Measurements from ENCODE around the gene TMPRSS11E.
"Not testable (repeated sequence)": the region's sequence is repeated elsewhere in the genome, so short reads cannot be mapped to it uniquely, and the experiment has no call there.

TMPRSS11E gene

GRCh38 chr4:68447201-68447600, at the start of gene TMPRSS11E:
TMPRSS11E (plus strand) TSS chr4:68447463; CDS start chr4:68447513, 50 bp downstream.
- Histone ChIP-seq H3K36me3 (ENCODE audit: control insufficient read depth, insufficient read depth, low read length) (no peaks in the 10 kb centered on the region), H3K27ac (ENCODE audit: low read depth, low read length) (no peak within 1 kb of the TSS), H3K9ac (ENCODE audit: low read length) (no peak within 1 kb of the TSS), H3K4me1 (ENCODE audit: control insufficient read depth, insufficient read depth, low read length) (no peaks in the 10 kb centered on the region), H3K27me3 (ENCODE audit: control insufficient read depth, insufficient read depth, low read length) (no peaks in the 10 kb centered on the region), H3K4me3 (ENCODE audit: low read length) (no peak within 1 kb of the TSS)

- Histone ChIP-seq H3K27me3 (ENCODE audit: control insufficient read depth, insufficient read depth, low read length) (no peaks in the 10 kb centered on the region), H3K27ac (ENCODE audit: low read depth, low read length) (no peak overlapping the region), H3K4me3 (ENCODE audit: low read length) (no peak overlapping the region), H3K9ac (ENCODE audit: low read length) (no peak overlapping the region), H3K36me3 (ENCODE audit: control insufficient read depth, insufficient read depth, low read length) (no peaks in the 10 kb centered on the region), H3K4me1 (ENCODE audit: control insufficient read depth, insufficient read depth, low read length) (no peaks in the 10 kb centered on the region)
These were observed 48.0 kb upstream of the TMPRSS11E start for GRCh38 chr4:68399306-68399705.

- Histone ChIP-seq H3K4me3 (ENCODE audit: low read length) (no peak overlapping the region), H3K36me3 (ENCODE audit: control insufficient read depth, insufficient read depth, low read length) (no peaks in the 10 kb centered on the region), H3K27me3 (ENCODE audit: control insufficient read depth, insufficient read depth, low read length) (no peaks in the 10 kb centered on the region), H3K27ac (ENCODE audit: low read depth, low read length) (no peak overlapping the region), H3K9ac (ENCODE audit: low read length) (no peak overlapping the region), H3K4me1 (ENCODE audit: control insufficient read depth, insufficient read depth, low read length) (no peaks in the 10 kb centered on the region)
These were observed 46.0 kb upstream of the TMPRSS11E start for GRCh38 chr4:68401231-68401630.

GRCh38 chr4:68404153-68404552, 43.1 kb upstream of the TMPRSS11E start:
- no peaks in the 10 kb centered on the region for H3K36me3 ChIP-seq (ENCODE audit: control insufficient read depth, insufficient read depth, low read length)
- H3K4me3 ChIP-seq (ENCODE audit: low read length) = no peak overlapping the region
- no peaks in the 10 kb centered on the region for H3K4me1 ChIP-seq (ENCODE audit: control insufficient read depth, insufficient read depth, low read length)
- no peaks in the 10 kb centered on the region for H3K27me3 ChIP-seq (ENCODE audit: control insufficient read depth, insufficient read depth, low read length)
- no peak overlapping the region for H3K27ac ChIP-seq (ENCODE audit: low read depth, low read length)
- H3K9ac ChIP-seq (ENCODE audit: low read length) = no peak overlapping the region

GRCh38 chr4:68405718-68406478, 41.4 kb upstream of the TMPRSS11E start:
- H3K9ac ChIP-seq (ENCODE audit: low read length); H3K27ac ChIP-seq (ENCODE audit: low read depth, low read length); H3K4me1 ChIP-seq (ENCODE audit: control insufficient read depth, insufficient read depth, low read length); H3K4me3 ChIP-seq (ENCODE audit: low read length); H3K36me3 ChIP-seq (ENCODE audit: control insufficient read depth, insufficient read depth, low read length); H3K27me3 ChIP-seq (ENCODE audit: control insufficient read depth, insufficient read depth, low read length): not testable (repeated sequence)

- Histone ChIP-seq H3K27me3 (ENCODE audit: control insufficient read depth, insufficient read depth, low read length) (no peaks in the 10 kb centered on the region), H3K4me1 (ENCODE audit: control insufficient read depth, insufficient read depth, low read length) (no peaks in the 10 kb centered on the region), H3K36me3 (ENCODE audit: control insufficient read depth, insufficient read depth, low read length) (no peaks in the 10 kb centered on the region), H3K4me3 (ENCODE audit: low read length) (no peak overlapping the region), H3K9ac (ENCODE audit: low read length) (no peak overlapping the region), H3K27ac (ENCODE audit: low read depth, low read length) (no peak overlapping the region)
These were observed 40.8 kb upstream of the TMPRSS11E start for GRCh38 chr4:68406479-68406859.

GRCh38 chr4:68407015-68407867, 40.0 kb upstream of the TMPRSS11E start:
- not testable (repeated sequence) for H3K27ac ChIP-seq (ENCODE audit: low read depth, low read length); H3K4me3 ChIP-seq (ENCODE audit: low read length); H3K9ac ChIP-seq (ENCODE audit: low read length); H3K4me1 ChIP-seq (ENCODE audit: control insufficient read depth, insufficient read depth, low read length); H3K36me3 ChIP-seq (ENCODE audit: control insufficient read depth, insufficient read depth, low read length); H3K27me3 ChIP-seq (ENCODE audit: control insufficient read depth, insufficient read depth, low read length)

GRCh38 chr4:68407868-68408190, 39.4 kb upstream of the TMPRSS11E start:
- Histone ChIP-seq H3K27me3 (ENCODE audit: control insufficient read depth, insufficient read depth, low read length) (no peaks in the 10 kb centered on the region), H3K27ac (ENCODE audit: low read depth, low read length) (no peak overlapping the region), H3K9ac (ENCODE audit: low read length) (no peak overlapping the region), H3K4me1 (ENCODE audit: control insufficient read depth, insufficient read depth, low read length) (no peaks in the 10 kb centered on the region), H3K36me3 (ENCODE audit: control insufficient read depth, insufficient read depth, low read length) (no peaks in the 10 kb centered on the region), H3K4me3 (ENCODE audit: low read length) (no peak overlapping the region)

- H3K36me3 ChIP-seq (ENCODE audit: control insufficient read depth, insufficient read depth, low read length) = no peaks in the 10 kb centered on the region
- no peaks in the 10 kb centered on the region for H3K4me1 ChIP-seq (ENCODE audit: control insufficient read depth, insufficient read depth, low read length)
- H3K9ac ChIP-seq (ENCODE audit: low read length) = no peak overlapping the region
- H3K4me3 ChIP-seq (ENCODE audit: low read length) = no peak overlapping the region
- H3K27ac ChIP-seq (ENCODE audit: low read depth, low read length) = no peak overlapping the region
- no peaks in the 10 kb centered on the region for H3K27me3 ChIP-seq (ENCODE audit: control insufficient read depth, insufficient read depth, low read length)
These were observed 37.1 kb upstream of the TMPRSS11E start for GRCh38 chr4:68410149-68410548.

- Histone ChIP-seq H3K9ac (ENCODE audit: low read length) (no peak overlapping the region), H3K27ac (ENCODE audit: low read depth, low read length) (no peak overlapping the region), H3K36me3 (ENCODE audit: control insufficient read depth, insufficient read depth, low read length) (no peaks in the 10 kb centered on the region), H3K4me1 (ENCODE audit: control insufficient read depth, insufficient read depth, low read length) (no peaks in the 10 kb centered on the region), H3K27me3 (ENCODE audit: control insufficient read depth, insufficient read depth, low read length) (no peaks in the 10 kb centered on the region), H3K4me3 (ENCODE audit: low read length) (no peak overlapping the region)
These were observed 36.6 kb upstream of the TMPRSS11E start for GRCh38 chr4:68410643-68411042.

GRCh38 chr4:68412031-68412430, 35.2 kb upstream of the TMPRSS11E start:
- not testable (repeated sequence) for H3K27ac ChIP-seq (ENCODE audit: low read depth, low read length); H3K9ac ChIP-seq (ENCODE audit: low read length); H3K36me3 ChIP-seq (ENCODE audit: control insufficient read depth, insufficient read depth, low read length); H3K4me3 ChIP-seq (ENCODE audit: low read length); H3K27me3 ChIP-seq (ENCODE audit: control insufficient read depth, insufficient read depth, low read length); H3K4me1 ChIP-seq (ENCODE audit: control insufficient read depth, insufficient read depth, low read length)

GRCh38 chr4:68416591-68416990, 30.7 kb upstream of the TMPRSS11E start:
- H3K4me1 ChIP-seq (ENCODE audit: control insufficient read depth, insufficient read depth, low read length) = no peaks in the 10 kb centered on the region
- no peak overlapping the region for H3K4me3 ChIP-seq (ENCODE audit: low read length)
- H3K9ac ChIP-seq (ENCODE audit: low read length) = no peak overlapping the region
- no peak overlapping the region for H3K27ac ChIP-seq (ENCODE audit: low read depth, low read length)
- no peaks in the 10 kb centered on the region for H3K36me3 ChIP-seq (ENCODE audit: control insufficient read depth, insufficient read depth, low read length)
- no peaks in the 10 kb centered on the region for H3K27me3 ChIP-seq (ENCODE audit: control insufficient read depth, insufficient read depth, low read length)

- Histone ChIP-seq H3K9ac (ENCODE audit: low read length) (no peak overlapping the region), H3K27me3 (ENCODE audit: control insufficient read depth, insufficient read depth, low read length) (no peaks in the 10 kb centered on the region), H3K36me3 (ENCODE audit: control insufficient read depth, insufficient read depth, low read length) (no peaks in the 10 kb centered on the region), H3K4me3 (ENCODE audit: low read length) (no peak overlapping the region), H3K4me1 (ENCODE audit: control insufficient read depth, insufficient read depth, low read length) (no peaks in the 10 kb centered on the region), H3K27ac (ENCODE audit: low read depth, low read length) (no peak overlapping the region)
These were observed 20.7 kb upstream of the TMPRSS11E start for GRCh38 chr4:68426516-68426915.
